Neural cell (in vitro differentiated cells): ENCODE data around the gene STAG2.

Source experiments
- CTCF ChIP-seq: fragments of 450-650 bp; IDR thresholded peaks from 2 replicates; pipeline ENCODE4 v1.5.1; 2014; ENCODE audit warnings: antibody characterized with exemption, mild to moderate bottlenecking, moderate library complexity; ENCODE audit not compliant: poor library complexity, severe bottlenecking
- EP300 ChIP-seq: fragments of 450-650 bp; conservative IDR thresholded peaks from 2 replicates; pipeline ENCODE4 v1.6.1; 2014; ENCODE audit warnings: antibody characterized with exemption, mild to moderate bottlenecking, moderate library complexity; ENCODE audit not compliant: poor library complexity, severe bottlenecking
- EZH2 ChIP-seq: fragments of 200-600, 300-800 bp; shearing (Covaris generic), sonication (generic); IDR thresholded peaks from 2 replicates; pipeline ENCODE4 v1.6.1; 2014; ENCODE audit warnings: antibody characterized with exemption, low read length, borderline replicate concordance, mild to moderate bottlenecking; ENCODE audit not compliant: insufficient read depth, poor library complexity, severe bottlenecking
- POLR2AphosphoS5 ChIP-seq: IDR thresholded peaks from 2 replicates; pipeline ENCODE4 v1.6.1; 2012
- RAD21 ChIP-seq: fragments of 450-650 bp; conservative IDR thresholded peaks from 2 replicates; pipeline ENCODE4 v1.6.1; 2014; ENCODE audit warnings: antibody characterized with exemption, mild to moderate bottlenecking, moderate library complexity
- SMC3 ChIP-seq: fragments of 450-650 bp; conservative IDR thresholded peaks from 2 replicates; pipeline ENCODE4 v1.6.1; 2014; ENCODE audit warnings: antibody characterized with exemption, mild to moderate bottlenecking, moderate library complexity; ENCODE audit not compliant: poor library complexity

GRCh38 chrX:124016825-124017224 lies 55.3 kb downstream of the STAG2 start:
- no peak for TF ChIP-seq POLR2AphosphoS5
- no peak for TF ChIP-seq RAD21
- TF ChIP-seq EZH2 = no peak
- TF ChIP-seq SMC3 = no peak
- no peak for TF ChIP-seq EP300
- no peak for TF ChIP-seq CTCF
